ENCODE measurements around the gene SUZ12. TPM values are rescaled to one million over a fixed set of nuclear protein-coding genes. Genes with fewer than 3 reads are reported as not detected.

SUZ12 gene
- 24.5 to 29.9 TPM (median 25.5 TPM) in 5 replicates for total RNA-seq (2022; extraction: Qiagen RNA extraction; ENCODE audit: low read depth)

DNA sequence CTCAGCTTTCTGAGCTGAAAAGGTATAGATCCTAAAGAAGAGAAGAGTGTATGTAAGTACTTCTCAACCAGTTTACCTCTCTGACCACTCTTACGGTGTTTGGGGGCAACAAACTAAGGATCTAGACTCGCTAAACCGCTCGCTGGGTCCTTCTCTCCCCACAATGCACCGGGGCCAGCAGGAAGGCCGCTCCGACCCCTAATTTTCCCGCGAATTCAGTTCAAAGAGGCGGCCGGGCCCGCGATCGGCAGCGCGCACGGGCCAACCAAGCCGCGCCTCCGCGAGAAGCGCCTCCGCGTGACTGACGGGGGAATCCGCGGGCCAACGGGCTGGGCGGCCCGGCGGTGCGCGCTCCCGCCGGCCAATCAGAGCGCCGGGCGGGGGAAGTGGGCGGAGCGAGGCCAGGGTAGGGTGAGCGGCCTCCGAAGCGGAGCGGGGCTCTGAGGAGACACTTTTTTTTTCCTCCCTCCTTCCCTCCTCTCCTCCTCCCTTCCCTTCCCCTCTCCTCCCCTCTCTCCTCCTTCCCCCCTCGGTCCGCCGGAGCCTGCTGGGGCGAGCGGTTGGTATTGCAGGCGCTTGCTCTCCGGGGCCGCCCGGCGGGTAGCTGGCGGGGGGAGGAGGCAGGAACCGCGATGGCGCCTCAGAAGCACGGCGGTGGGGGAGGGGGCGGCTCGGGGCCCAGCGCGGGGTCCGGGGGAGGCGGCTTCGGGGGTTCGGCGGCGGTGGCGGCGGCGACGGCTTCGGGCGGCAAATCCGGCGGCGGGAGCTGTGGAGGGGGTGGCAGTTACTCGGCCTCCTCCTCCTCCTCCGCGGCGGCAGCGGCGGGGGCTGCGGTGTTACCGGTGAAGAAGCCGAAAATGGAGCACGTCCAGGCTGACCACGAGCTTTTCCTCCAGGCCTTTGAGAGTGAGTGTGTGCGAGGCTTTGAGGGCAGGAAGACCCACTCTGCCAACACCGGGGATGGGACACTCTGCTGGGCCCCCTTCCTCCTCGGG lies at the start of gene SUZ12:
SUZ12 (plus strand) TSS at position 393 of the 995 bp plus-strand sequence; CDS start at position 633, 240 bp downstream.

DNA sequence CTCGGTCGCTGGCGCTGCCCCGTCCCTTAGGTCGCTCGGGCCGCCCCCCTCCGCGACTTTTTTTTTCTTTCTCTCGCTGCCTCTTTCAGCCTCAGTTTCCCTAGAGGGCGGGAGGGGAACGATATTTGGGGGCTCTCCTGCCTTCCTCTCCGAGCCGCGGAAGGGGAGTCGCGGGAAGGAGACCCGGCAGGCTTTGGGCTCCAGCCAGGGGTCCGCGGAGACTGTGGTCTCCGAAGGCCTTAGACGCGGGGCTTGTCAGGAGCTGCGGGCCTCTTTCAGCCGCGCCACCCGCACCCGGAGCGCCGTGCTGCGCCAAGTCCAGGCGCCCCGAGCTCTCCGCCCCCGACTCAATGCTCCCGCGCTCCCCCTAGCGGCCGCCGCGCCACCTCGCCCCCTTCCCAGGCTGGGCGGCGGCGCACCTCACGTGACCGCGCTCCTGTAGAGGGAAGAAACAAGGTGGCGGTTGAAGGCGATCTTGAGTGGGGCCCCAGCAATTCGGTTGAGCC lies 70.2 kb downstream of the SUZ12 start, which contains the start of gene LRRC37B:
LRRC37B (plus strand) TSS at position 427 of the 506 bp plus-strand sequence. CDS start 14,010 bp downstream, outside the sequence.

Other genes starting within 250 kb of the SUZ12 start
- gene COPRS, start 77.8 kb upstream of the SUZ12 start, total RNA-seq (2022; extraction: Qiagen RNA extraction; ENCODE audit: low read depth): 128 to 180 TPM (median 166 TPM) in 5 replicates
- gene UTP6, start 35.3 kb upstream of the SUZ12 start, total RNA-seq (2022; extraction: Qiagen RNA extraction; ENCODE audit: low read depth): 57.0 to 83.3 TPM (median 81.0 TPM) in 5 replicates
- 8.7 to 11.8 TPM (median 10.6 TPM) in 5 replicates for gene LRRC37B, start 70.4 kb downstream of the SUZ12 start, total RNA-seq (2022; extraction: Qiagen RNA extraction; ENCODE audit: low read depth)
- gene RHOT1, start 205.5 kb downstream of the SUZ12 start, total RNA-seq (2022; extraction: Qiagen RNA extraction; ENCODE audit: low read depth): 20.8 to 26.6 TPM (median 25.9 TPM) in 5 replicates